SU-DHL-6 (cell line): ENCODE results near the gene HSD11B2.

Experiments
- H2AFZ ChIP-seq: fragments of 200-600 bp; sonication (generic); 2 replicates; pipeline ENCODE4 v1.6.1; 2014; ENCODE audit warnings: low read depth, mild to moderate bottlenecking, moderate library complexity, mixed read lengths, antibody characterized with exemption, low read length; ENCODE audit not compliant: severe bottlenecking
- H3F3A ChIP-seq: fragments of 200-600 bp; shearing (Covaris generic); 2 replicates; pipeline ENCODE4 v1.6.0; 2016; ENCODE audit warnings: antibody characterized with exemption, mild to moderate bottlenecking; ENCODE audit not compliant: insufficient read depth
- H3K27ac ChIP-seq: fragments of 200-600 bp; sonication (generic); 2 replicates; pipeline ENCODE4 v1.5.1; 2016; ENCODE audit warnings: low read depth, mild to moderate bottlenecking, low read length, moderate library complexity, mixed read lengths
- H3K27me3 ChIP-seq: fragments of 200-600 bp; sonication (generic), shearing (Covaris generic); 2 replicates; pipeline ENCODE4 v1.6.0; 2014; ENCODE audit warnings: mild to moderate bottlenecking, low read length
- H3K36me3 ChIP-seq: fragments of 200-600 bp; sonication (generic); 2 replicates; pipeline ENCODE4 v1.6.1; 2014; ENCODE audit warnings: mild to moderate bottlenecking, low read length, mixed read lengths
- H3K4me2 ChIP-seq: fragments of 300-600, 200-600 bp; shearing (Covaris generic), sonication (generic); 2 replicates; pipeline ENCODE4 v1.6.0; 2014; ENCODE audit warnings: low read length, low read depth, mild to moderate bottlenecking; ENCODE audit not compliant: poor library complexity, severe bottlenecking
- H3K4me3 ChIP-seq: fragments of 200-600 bp; sonication (generic); 2 replicates; pipeline ENCODE4 v1.5.1; 2014; ENCODE audit warnings: antibody characterized with exemption, low read length, mild to moderate bottlenecking, mixed read lengths; ENCODE audit not compliant: insufficient read depth, poor library complexity, severe bottlenecking
- H3K79me2 ChIP-seq: fragments of 200-600 bp; sonication (generic); 2 replicates; pipeline ENCODE4 v1.6.1; 2014; ENCODE audit warnings: mild to moderate bottlenecking, low read length, moderate library complexity; ENCODE audit not compliant: insufficient read depth
- H3K9ac ChIP-seq: fragments of 200-600 bp; sonication (generic); 2 replicates; pipeline ENCODE4 v1.7.0; 2014; ENCODE audit warnings: mild to moderate bottlenecking, low read length
- H3K9me2 ChIP-seq: fragments of 200-600 bp; sonication (generic); replicated peaks from 2 replicates; pipeline ENCODE4 v1.6.1; 2014; ENCODE audit warnings: low read length; ENCODE audit not compliant: insufficient read depth
- H3K9me3 ChIP-seq: fragments of 200-600 bp; sonication (generic); 2 replicates; pipeline ENCODE4 v1.6.1; 2014; ENCODE audit warnings: low read length, mixed read lengths; ENCODE audit not compliant: insufficient read depth
- H4K20me1 ChIP-seq: fragments of 200-600 bp; sonication (generic); 2 replicates; pipeline ENCODE4 v1.6.1; 2014; ENCODE audit warnings: low read depth, mild to moderate bottlenecking, antibody characterized with exemption, low read length, moderate library complexity, mixed read lengths
- EZH2phosphoT487 ChIP-seq: fragments of 200-600 bp; sonication (generic), shearing (Covaris generic); conservative IDR thresholded peaks from 2 replicates; pipeline ENCODE4 v1.6.1; 2018; ENCODE audit warnings: mild to moderate bottlenecking, antibody characterized with exemption, low read length, moderate library complexity, mixed read lengths
- TF ChIP-seq, protein P1 (sequence below): fragments of 200-600 bp; sonication (generic); IDR thresholded peaks from one replicate; pipeline ENCODE4 v1.5.1; 2017; ENCODE audit warnings: antibody characterized with exemption, mild to moderate bottlenecking, low read length, moderate library complexity; ENCODE audit not compliant: insufficient read depth, poor library complexity, severe bottlenecking

Gene HSD11B2

DNA sequence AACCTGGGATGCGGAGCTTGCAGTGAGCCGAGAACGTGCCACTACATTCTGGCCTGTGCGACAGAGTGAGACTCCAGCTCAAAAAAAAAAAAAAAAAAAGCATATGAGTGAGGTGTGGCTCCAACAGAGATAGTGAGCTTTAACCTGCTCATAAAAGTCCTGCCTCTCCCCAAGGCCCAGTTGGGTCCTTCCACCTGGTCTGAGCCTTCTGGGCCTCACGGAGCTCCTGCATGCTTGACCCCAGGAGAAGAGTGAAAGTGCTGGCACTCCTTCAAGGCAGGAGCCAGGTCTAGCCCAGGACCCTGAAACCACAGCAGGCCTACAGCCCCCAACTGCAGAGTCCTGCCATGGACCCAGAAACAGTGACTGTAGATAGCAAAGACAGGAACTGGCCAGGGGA lies 17.7 kb downstream of the HSD11B2 start:
- Histone ChIP-seq H3K36me3 (no peaks in the 10 kb centered on the region), H3K9me3 (no peaks in the 10 kb centered on the region), H3K79me2 (no peaks in the 10 kb centered on the region; the same call in 1 of the 2 replicates), H3F3A (no peaks in the 10 kb centered on the region), H3K4me3 (no peak overlapping the region), H3K27me3 (no peaks in the 10 kb centered on the region), H3K9me2 (no peaks in the 10 kb centered on the region), H3K27ac (no peak overlapping the region), H4K20me1 (no peaks in the 10 kb centered on the region), H2AFZ (no peak overlapping the region), H3K9ac (no peak overlapping the region), H3K4me2 (no peak overlapping the region)
- TF ChIP-seq, protein P1, sequence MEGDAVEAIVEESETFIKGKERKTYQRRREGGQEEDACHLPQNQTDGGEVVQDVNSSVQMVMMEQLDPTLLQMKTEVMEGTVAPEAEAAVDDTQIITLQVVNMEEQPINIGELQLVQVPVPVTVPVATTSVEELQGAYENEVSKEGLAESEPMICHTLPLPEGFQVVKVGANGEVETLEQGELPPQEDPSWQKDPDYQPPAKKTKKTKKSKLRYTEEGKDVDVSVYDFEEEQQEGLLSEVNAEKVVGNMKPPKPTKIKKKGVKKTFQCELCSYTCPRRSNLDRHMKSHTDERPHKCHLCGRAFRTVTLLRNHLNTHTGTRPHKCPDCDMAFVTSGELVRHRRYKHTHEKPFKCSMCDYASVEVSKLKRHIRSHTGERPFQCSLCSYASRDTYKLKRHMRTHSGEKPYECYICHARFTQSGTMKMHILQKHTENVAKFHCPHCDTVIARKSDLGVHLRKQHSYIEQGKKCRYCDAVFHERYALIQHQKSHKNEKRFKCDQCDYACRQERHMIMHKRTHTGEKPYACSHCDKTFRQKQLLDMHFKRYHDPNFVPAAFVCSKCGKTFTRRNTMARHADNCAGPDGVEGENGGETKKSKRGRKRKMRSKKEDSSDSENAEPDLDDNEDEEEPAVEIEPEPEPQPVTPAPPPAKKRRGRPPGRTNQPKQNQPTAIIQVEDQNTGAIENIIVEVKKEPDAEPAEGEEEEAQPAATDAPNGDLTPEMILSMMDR: no peak
- no peak for TF ChIP-seq EZH2phosphoT487

DNA sequence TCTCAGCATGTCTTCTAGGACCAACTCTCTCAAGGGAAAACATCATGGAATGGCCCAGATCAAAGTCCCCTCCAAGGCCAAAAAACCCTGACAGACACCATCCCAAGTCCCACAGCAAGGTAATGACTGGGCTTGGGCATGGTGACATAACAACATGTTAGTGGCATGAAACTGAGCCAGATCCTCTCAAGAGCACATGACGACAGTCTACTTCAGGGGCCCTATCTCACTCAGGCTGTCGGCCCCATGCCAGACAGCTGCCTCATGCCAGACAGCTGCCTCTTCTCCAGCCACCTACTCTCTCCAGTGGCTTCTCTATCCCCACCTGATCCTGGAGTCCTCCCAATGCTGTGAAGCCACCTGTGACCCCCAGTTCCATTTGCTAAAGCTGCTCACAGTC lies 18.4 kb downstream of the HSD11B2 start:
- Histone ChIP-seq H3K27me3 (no peaks in the 10 kb centered on the region), H3K36me3 (no peaks in the 10 kb centered on the region), H3K4me2 (no peak overlapping the region), H3K27ac (no peak overlapping the region), H3K9me2 (no peaks in the 10 kb centered on the region), H3K4me3 (no peak overlapping the region), H3K9me3 (no peaks in the 10 kb centered on the region), H2AFZ (no peak overlapping the region), H3F3A (no peaks in the 10 kb centered on the region), H3K79me2 (no peaks in the 10 kb centered on the region; the same call in 1 of the 2 replicates), H4K20me1 (no peaks in the 10 kb centered on the region), H3K9ac (no peak overlapping the region)
- TF ChIP-seq, protein P1: no peak
- TF ChIP-seq EZH2phosphoT487: no peak

GRCh38 chr16:67449739-67450138 lies 18.8 kb downstream of the HSD11B2 start:
- no peak overlapping the region for H3K4me3 ChIP-seq
- H3K9ac ChIP-seq: no peak overlapping the region
- no peaks in the 10 kb centered on the region for H3K27me3 ChIP-seq

More at GRCh38 chr16:67449739-67450138, 18.8 kb downstream of the HSD11B2 start:
- TF ChIP-seq, protein P1: no peak
- TF ChIP-seq EZH2phosphoT487: no peak
- H3K4me2 ChIP-seq: no peak overlapping the region
- H3K9me2 ChIP-seq: no peaks in the 10 kb centered on the region
- H3K27ac ChIP-seq: no peak overlapping the region
- no peak overlapping the region for H2AFZ ChIP-seq
- H3F3A ChIP-seq: no peaks in the 10 kb centered on the region
- no peaks in the 10 kb centered on the region; the same call in 1 of the 2 replicates for H3K79me2 ChIP-seq
- no peaks in the 10 kb centered on the region for H3K36me3 ChIP-seq
- no peaks in the 10 kb centered on the region for H3K9me3 ChIP-seq
- H4K20me1 ChIP-seq: no peaks in the 10 kb centered on the region
